ENCODE data around the gene CASZ1.

DNA sequence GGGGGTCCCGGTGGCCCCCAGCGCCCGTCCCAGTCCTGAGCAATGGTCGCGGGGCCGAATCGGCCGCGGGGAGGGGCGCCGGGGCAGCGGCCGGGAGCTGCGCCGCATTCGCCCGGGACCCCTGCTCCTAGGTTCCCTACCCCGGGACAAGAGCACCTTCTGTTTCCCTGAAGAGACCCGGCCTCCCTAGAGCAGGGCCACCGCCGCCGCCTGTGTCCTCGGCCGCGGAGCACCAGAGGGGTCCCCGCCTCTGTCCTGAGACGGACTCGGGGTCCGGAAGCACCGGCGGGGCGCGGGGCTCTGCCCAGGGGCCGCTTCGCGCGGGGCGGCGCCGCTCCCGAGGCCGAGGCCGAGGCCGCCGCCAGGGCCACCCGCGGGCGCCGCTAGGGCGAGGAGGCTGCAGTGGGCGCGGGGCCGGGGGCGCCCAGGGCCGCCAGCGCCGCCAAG is 157.9 kb downstream of the CASZ1 start:
- no peak for TF ChIP-seq CTCF (IDR thresholded peaks at IDR 0.05)
- no peak for TF ChIP-seq POLR2A (IDR thresholded peaks at IDR 0.05)

Measured in thyroid gland (tissue), 4 donors.